Heart left ventricle (tissue), 16 donors: ENCODE measurements around the gene GTF2E1. TPM values are rescaled to one million over a fixed set of nuclear protein-coding genes. Genes with fewer than 3 reads are reported as not detected.
A peak's percentile ranks its signal among the peaks of the same experiment; 100 is the strongest.

Experiments used
- ATAC-seq, 4 donors: fragments of 200-7000 bp; cut with Tn5 transposase; one replicate each; pipeline ENCODE4 v1.9.1; 2020 to 2022; ENCODE audit warnings: moderate library complexity in 4 of 4, mild to moderate bottlenecking in 3 of 4, moderate number of reproducible peaks in 1 of 4
- DNase-seq, 5 donors: peaks; one replicate each; pipeline ENCODE4 v3.0.0-alpha.2; 2020
- H3K27ac ChIP-seq, 12 donors: fragments of 200-600 bp; sonication (generic) in 4 of 12; one replicate each; pipeline versions ENCODE4 v1.5.0 to v1.8.0; 2016 to 2022; ENCODE audit warnings: mild to moderate bottlenecking in 2 of 12
- H3K27me3 ChIP-seq, 9 donors: fragments of 200-600 bp; sonication (generic) in 2 of 9; one replicate each; pipeline versions ENCODE4 v1.5.1 to v1.8.0; 2016 to 2022; ENCODE audit warnings: mild to moderate bottlenecking in 3 of 9
- H3K36me3 ChIP-seq, 9 donors: fragments of 200-600 bp; sonication (generic) in 2 of 9; one replicate each; pipeline versions ENCODE4 v1.5.0 to v1.8.0; 2018 to 2022; ENCODE audit warnings: mild to moderate bottlenecking in 2 of 9
- H3K4me1 ChIP-seq, 12 donors: fragments of 200-600 bp; sonication (generic) in 4 of 12; one replicate each; pipeline versions ENCODE4 v1.5.0 to v1.8.0; 2016 to 2022; ENCODE audit warnings: mild to moderate bottlenecking in 3 of 12
- H3K4me3 ChIP-seq, 12 donors: fragments of 200-600 bp; sonication (generic) in 4 of 12; one replicate each; pipeline versions ENCODE4 v1.5.0 to v1.8.0; 2017 to 2022; ENCODE audit warnings: mild to moderate bottlenecking in 9 of 12, moderate library complexity in 4 of 12
- H3K9me3 ChIP-seq, 12 donors: fragments of 200-600 bp; sonication (generic) in 4 of 12; one replicate each; pipeline versions ENCODE4 v1.5.0 to v1.8.0; 2016 to 2022; ENCODE audit warnings: mild to moderate bottlenecking in 1 of 12
- POLR2A ChIP-seq, 2 donors: fragments of 450-650 bp; IDR thresholded peaks; one replicate each; pipeline ENCODE4 v1.6.1; 2017; ENCODE audit warnings: antibody characterized with exemption in 2 of 2, mild to moderate bottlenecking in 2 of 2, moderate library complexity in 2 of 2
- WGBS, 4 donors: extraction: QIAGEN DNeasy Blood & Tissue Kit in 2 of 4; methylation state at CpG; one replicate each; pipeline versions ENCODE4 v1.1.5 to v1.1.7; 2013 to 2018; 5-methylcytosine and 5-hydroxymethylcytosine counted together
- intact Hi-C, 10 donors: fragments of 100-400 bp; cut with DNase I; formaldehyde crosslinking; loops; one replicate each; pipeline versions ENCODE4 v1.11.1 to v1.14.2; 2022
- polyA plus RNA-seq, 2 donors: library from polyadenylated mRNA; stranded (reverse); fragments of 200-250 nt; gene quantifications; one replicate each; pipeline ENCODE4 v1.2.3, GENCODE V29; 2013
- total RNA-seq, 9 donors: library from RNA; depleted of rRNA in 2 of 9; stranded (reverse); fragments of >200 nt in 2 of 9; fragmentation: NEBNext Ultra II Directional in 3 of 9; extraction: Animal tissue kit (Norgen Biotek cat#: 25700) in 3 of 9; gene quantifications; one replicate each; pipeline versions ENCODE4 v1.1.0 to v1.2.4, GENCODE V29; 2016 to 2023
- TF ChIP-seq, protein P1 (sequence below), 12 donors: fragments of 200-600 bp; sonication (generic) in 4 of 12; IDR thresholded peaks; one replicate each; pipeline versions ENCODE4 v1.5.0 to v1.8.0; 2018 to 2022; ENCODE audit warnings: antibody characterized with exemption in 12 of 12, mild to moderate bottlenecking in 5 of 12
- donor health status: ischemic (EF 13 %, LVEDD 7.1; RV severe dilation, severe dysfunction).
- donor health status: healthy with polysubstance abuse.
- donor health status: DM: no; HTN: yes; CAD: no.
- donor health status: DM: no; HTN: no; CAD: no.
- donor health status: ischemic (EF 25% LVEDD 6.9; RV normal size, moderate dysfunction).
- donor health status: ischemic (EF 25% LVEDD 5.7; RV mildly dilated, moderate dysfunction).
- donor health status: healthy.
- donor health status: DM: yes; HTN: yes; CAD: no.
- donor health status: ischemic (EF 35%, LVEDD 5.7; RV mildly dilated, moderate dysfunction).
- donor health status: nonischemic (EF 11% LVEDD 7.7; RV severe dilation, severe dysfunction).
- donor health status: DM: yes; HTN: yes; CAD: no.
- donor health status: PGD.
- donor health status: ischemic (EF 29% LVEDD 5.4; RV normal size, mild dysfunction).
- donor health status: nonischemic (EF 23%, LVEDD 6.1; RV moderate dilation, normal function).

The GTF2E1 gene
- total and polyA plus RNA-seq, 11 donors, result 3.7 to 15.1 (median 10.8) TPM

DNA sequence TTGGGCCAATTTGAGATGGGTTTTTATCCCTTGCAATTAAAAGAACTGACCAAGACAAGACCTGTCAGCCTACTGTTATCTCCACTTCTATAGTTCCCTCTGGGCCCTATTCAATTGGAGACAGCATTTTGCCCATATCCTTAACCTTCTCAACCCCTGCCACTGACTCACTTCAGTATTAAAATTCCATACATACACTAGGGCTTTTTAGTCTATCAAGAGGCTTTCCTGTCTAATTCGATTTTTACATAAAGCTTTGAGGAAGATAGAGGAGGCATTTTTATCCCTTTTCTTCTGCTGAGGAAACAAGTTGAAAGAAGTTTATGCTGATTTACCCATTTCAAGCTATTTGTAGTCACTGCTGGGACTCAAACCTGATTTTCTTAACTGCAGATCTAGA, 51.1 kb downstream of the GTF2E1 start:
- 56 to 65% (median 57%) methylated on average over 1 of the region's 1 CpG for WGBS, 4 donors
- no peak for TF ChIP-seq POLR2A (IDR thresholded peaks at IDR 0.05)
- TF ChIP-seq, protein P1, sequence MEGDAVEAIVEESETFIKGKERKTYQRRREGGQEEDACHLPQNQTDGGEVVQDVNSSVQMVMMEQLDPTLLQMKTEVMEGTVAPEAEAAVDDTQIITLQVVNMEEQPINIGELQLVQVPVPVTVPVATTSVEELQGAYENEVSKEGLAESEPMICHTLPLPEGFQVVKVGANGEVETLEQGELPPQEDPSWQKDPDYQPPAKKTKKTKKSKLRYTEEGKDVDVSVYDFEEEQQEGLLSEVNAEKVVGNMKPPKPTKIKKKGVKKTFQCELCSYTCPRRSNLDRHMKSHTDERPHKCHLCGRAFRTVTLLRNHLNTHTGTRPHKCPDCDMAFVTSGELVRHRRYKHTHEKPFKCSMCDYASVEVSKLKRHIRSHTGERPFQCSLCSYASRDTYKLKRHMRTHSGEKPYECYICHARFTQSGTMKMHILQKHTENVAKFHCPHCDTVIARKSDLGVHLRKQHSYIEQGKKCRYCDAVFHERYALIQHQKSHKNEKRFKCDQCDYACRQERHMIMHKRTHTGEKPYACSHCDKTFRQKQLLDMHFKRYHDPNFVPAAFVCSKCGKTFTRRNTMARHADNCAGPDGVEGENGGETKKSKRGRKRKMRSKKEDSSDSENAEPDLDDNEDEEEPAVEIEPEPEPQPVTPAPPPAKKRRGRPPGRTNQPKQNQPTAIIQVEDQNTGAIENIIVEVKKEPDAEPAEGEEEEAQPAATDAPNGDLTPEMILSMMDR (IDR thresholded peaks at IDR 0.05), result no peak
- H3K4me1 ChIP-seq, result no peaks in the 10 kb centered on the region
- no peaks in the 10 kb centered on the region for H3K27me3 ChIP-seq
- no peaks in the 10 kb centered on the region for H3K36me3 ChIP-seq
- intact Hi-C loops, result loop anchor here in 5 of 10 donors (2.0 to 10.0 kb wide), 4 partner anchors 233 to 551 kb away; no protein-coding TSS in a partner anchor
- no peaks in the 10 kb centered on the region for H3K9me3 ChIP-seq
- H3K4me3 ChIP-seq, result no peak overlapping the region
- DNase-seq (no peak), ATAC-seq (no peak)
- H3K27ac ChIP-seq, result no peak overlapping the region

DNA sequence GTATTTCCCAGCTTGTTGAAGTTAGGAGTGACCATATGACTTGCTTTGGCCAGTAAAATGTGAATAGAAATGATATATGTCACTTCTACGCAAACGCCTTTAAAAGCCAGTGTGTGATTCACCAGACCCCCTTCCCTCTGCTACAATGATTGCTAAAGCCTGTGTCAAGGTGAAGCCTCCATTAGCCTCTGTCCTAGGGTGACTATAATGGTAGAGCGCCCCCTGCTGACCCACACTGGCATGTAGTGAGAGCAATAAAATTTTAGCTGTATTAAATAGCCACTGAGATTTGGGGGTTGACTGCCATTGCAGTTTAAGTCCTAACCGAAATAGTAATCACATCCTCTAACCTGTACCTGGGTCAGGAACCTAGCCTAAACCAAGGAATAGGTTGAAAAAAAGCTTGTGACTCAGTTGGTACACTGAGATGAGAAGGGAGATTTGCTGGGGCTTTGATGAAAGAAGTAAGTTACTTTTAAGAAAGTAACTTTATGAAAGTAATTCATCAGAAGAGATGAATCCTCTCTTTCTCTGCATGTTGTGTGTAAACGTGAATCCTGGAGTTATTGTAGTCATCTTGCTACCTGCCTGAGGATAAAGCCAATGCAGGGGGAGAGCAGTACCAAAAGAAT, 52.6 kb downstream of the GTF2E1 start:
- ATAC-seq (peak; percentile 80 to 93 (median 90)), DNase-seq (peak; percentile 64 to 84 (median 76))
- no peaks in the 10 kb centered on the region for H3K9me3 ChIP-seq
- TF ChIP-seq, protein P1 (IDR thresholded peaks at IDR 0.05), result peak; percentile 60 to 87 (median 80)
- no peak for TF ChIP-seq POLR2A (IDR thresholded peaks at IDR 0.05)
- H3K27ac ChIP-seq, result no peak overlapping the region
- WGBS, 4 donors, result 20 to 27% (median 23%) methylated on average over 5 of the region's 5 CpGs
- intact Hi-C loops, result loop anchor here in 9 of 10 donors (1.0 to 10.0 kb wide), 9 partner anchors 233 to 553 kb away; no protein-coding TSS in a partner anchor
- no peaks in the 10 kb centered on the region for H3K27me3 ChIP-seq
- no peak overlapping the region for H3K4me3 ChIP-seq
- H3K4me1 ChIP-seq, result no peaks in the 10 kb centered on the region
- no peaks in the 10 kb centered on the region for H3K36me3 ChIP-seq

DNA sequence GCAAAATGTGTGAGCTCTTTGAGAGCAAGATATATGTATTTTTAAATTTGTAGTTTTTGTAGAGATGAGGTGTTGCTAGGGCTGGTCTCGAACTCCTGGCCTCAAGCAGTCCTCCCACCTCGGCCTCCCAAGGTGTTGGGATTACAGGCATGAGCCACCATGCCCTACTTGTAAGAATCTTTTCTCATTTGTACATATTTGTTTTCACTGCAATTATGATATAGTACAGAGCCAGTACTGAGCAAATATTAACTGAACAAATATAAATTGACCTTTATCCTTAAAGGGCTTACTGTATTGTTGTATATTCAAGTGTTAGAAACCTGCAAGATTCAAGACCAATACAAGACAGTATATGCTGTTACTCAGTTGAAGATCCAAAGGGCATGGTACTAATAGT, 53.4 kb downstream of the GTF2E1 start:
- WGBS, 4 donors, result 59 to 82% (median 71%) methylated on average over 2 of the region's 2 CpGs
- intact Hi-C loops, result loop anchor here in 9 of 10 donors (1.0 to 10.0 kb wide), 9 partner anchors 234 to 554 kb away; no protein-coding TSS in a partner anchor
- no peak overlapping the region for H3K4me3 ChIP-seq

DNA sequence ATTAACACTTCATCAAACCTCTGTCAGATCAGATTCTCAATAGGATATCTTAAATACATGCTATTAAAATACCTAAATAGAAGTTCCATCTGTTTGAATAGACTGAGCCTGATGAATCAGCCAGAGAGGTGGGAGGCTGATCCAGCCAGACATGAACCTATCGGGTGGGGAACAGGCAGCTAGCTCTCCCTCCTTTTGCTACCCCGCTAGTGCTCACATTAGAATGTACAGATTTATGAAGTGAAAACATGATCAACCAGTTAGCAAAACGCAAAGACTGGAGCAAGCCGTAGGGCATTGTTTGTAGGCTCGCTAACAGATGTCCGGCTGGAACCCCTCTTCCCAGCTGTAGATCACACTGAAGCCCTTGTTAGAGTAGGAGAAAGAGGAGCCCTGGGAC, 54.4 kb downstream of the GTF2E1 start:
- TF ChIP-seq POLR2A (IDR thresholded peaks at IDR 0.05), result no peak
- TF ChIP-seq, protein P1 (IDR thresholded peaks at IDR 0.05), result no peak
- H3K4me1 ChIP-seq, result no peaks in the 10 kb centered on the region
- DNase-seq (no peak), ATAC-seq (no peak)
- WGBS, 4 donors, result 79 to 93% (median 82%) methylated on average over 6 of the region's 6 CpGs
- H3K27me3 ChIP-seq, result peaks cover 0 to under 1% (median 0%) of the 10 kb centered on the region in 9 donors
- H3K4me3 ChIP-seq, result no peak overlapping the region
- H3K27ac ChIP-seq, result no peak overlapping the region
- intact Hi-C loops, result loop anchor here in 7 of 10 donors (5.0 to 10.0 kb wide), 6 partner anchors 235 to 555 kb away; no protein-coding TSS in a partner anchor
- no peaks in the 10 kb centered on the region for H3K9me3 ChIP-seq
- no peaks in the 10 kb centered on the region for H3K36me3 ChIP-seq

More for the DNA sequence above, 53.4 kb downstream of the GTF2E1 start:
- Histone ChIP-seq H3K4me1 (no peaks in the 10 kb centered on the region), H3K36me3 (no peaks in the 10 kb centered on the region), H3K27ac (no peak overlapping the region), H3K9me3 (no peaks in the 10 kb centered on the region), H3K27me3 (no peaks in the 10 kb centered on the region)
- no peak for DNase-seq
- TF ChIP-seq POLR2A (IDR thresholded peaks at IDR 0.05), result no peak
- TF ChIP-seq, protein P1 (IDR thresholded peaks at IDR 0.05), result no peak
- no peak for ATAC-seq
